ENCODE results near the gene SYPL1.

SYPL1 gene

GRCh38 chr7:106121189-106121810 lies 9.2 kb upstream of the SYPL1 start:
- DNase-seq = no peak

- DNase-seq = no peak
These were observed 8.4 kb upstream of the SYPL1 start for GRCh38 chr7:106120500-106120899.

- no peak for DNase-seq
These were observed 7.6 kb upstream of the SYPL1 start for GRCh38 chr7:106119719-106120118.

GRCh38 chr7:106117786-106118544 lies 5.9 kb upstream of the SYPL1 start:
- no peak for DNase-seq

- no peak for DNase-seq
These were observed 4.1 kb upstream of the SYPL1 start for GRCh38 chr7:106116161-106116704.

GRCh38 chr7:106114716-106115383 lies 2.7 kb upstream of the SYPL1 start:
- DNase-seq = peak; percentile 30

GRCh38 chr7:106112972-106113421 lies 885 bp upstream of the SYPL1 start:
- DNase-seq = no peak

GRCh38 chr7:106111655-106112117 lies 426 bp downstream of the SYPL1 start:
- no peak for DNase-seq

GRCh38 chr7:106110885-106111654 lies 1.0 kb downstream of the SYPL1 start:
- no peak for DNase-seq

GRCh38 chr7:106110238-106110560 lies 1.9 kb downstream of the SYPL1 start:
- DNase-seq = no peak

- DNase-seq = no peak
These were observed 2.4 kb downstream of the SYPL1 start for GRCh38 chr7:106109521-106110237.

- no peak for DNase-seq
These were observed 3.1 kb downstream of the SYPL1 start for GRCh38 chr7:106108991-106109390.

GRCh38 chr7:106104721-106105260 lies 7.3 kb downstream of the SYPL1 start:
- no peak for DNase-seq

- no peak for DNase-seq
These were observed 9.6 kb downstream of the SYPL1 start for GRCh38 chr7:106102387-106102966.

- DNase-seq = no peak
These were observed 10.4 kb downstream of the SYPL1 start for GRCh38 chr7:106101726-106102125.

- no peak for DNase-seq
These were observed 11.1 kb downstream of the SYPL1 start for GRCh38 chr7:106100863-106101629.

GRCh38 chr7:106099539-106099938 lies 12.6 kb downstream of the SYPL1 start:
- DNase-seq = no peak

GRCh38 chr7:106098889-106099288 lies 13.2 kb downstream of the SYPL1 start:
- DNase-seq = no peak

GRCh38 chr7:106095634-106096033 lies 16.5 kb downstream of the SYPL1 start:
- no peak for DNase-seq

- DNase-seq = no peak
These were observed 17.3 kb downstream of the SYPL1 start for GRCh38 chr7:106094780-106095179.

GRCh38 chr7:106092204-106092603 lies 19.9 kb downstream of the SYPL1 start:
- DNase-seq = no peak
